ENCODE results near the gene MAJIN. TPM values are rescaled to one million over a fixed set of nuclear protein-coding genes. Genes with fewer than 3 reads are reported as not detected.

Gene MAJIN
- total RNA-seq, 2 experiments from 2014 or later = not detected

GRCh38 chr11:64900263-64900678 is 71.6 kb downstream of the MAJIN start:
- TF ChIP-seq EZH2phosphoT487 (IDR thresholded peaks at IDR 0.05; ENCODE audit: borderline replicate concordance, low read depth, low read length) = no peak
- no peak for TF ChIP-seq CTCF (conservative IDR thresholded peaks at IDR 0.05; ENCODE audit: low read length)
- BruUV-seq (replicated peaks) = no TSS peak
- H4K20me1 ChIP-seq (ENCODE audit: insufficient read depth, low read length) = no peaks in the 10 kb centered on the region
- no peaks in the 10 kb centered on the region for H3K79me2 ChIP-seq (ENCODE audit: insufficient read depth, low read depth, low read length)
- no peak overlapping the region for H3K27ac ChIP-seq (ENCODE audit: low read depth, low read length, poor library complexity, severe bottlenecking)
- H3K4me2 ChIP-seq (ENCODE audit: low read length) = no peak overlapping the region
- no peaks in the 10 kb centered on the region for H3K9me2 ChIP-seq (ENCODE audit: insufficient read depth, low read length)
- CTCF ChIA-PET (ENCODE audit: unreplicated experiment) = no interaction called here
- H3K9me3 ChIP-seq (ENCODE audit: low read length) = no peaks in the 10 kb centered on the region
- POLR2A ChIA-PET = interaction anchor here (0.6 to 0.7 kb wide), 2 partner anchors 23 to 113 kb away, joined by 3 to 4 read pairs; no protein-coding TSS in a partner anchor
- peaks cover 32% of the 10 kb centered on the region; the same call in 1 of the 2 replicates for H3K36me3 ChIP-seq (ENCODE audit: insufficient read depth, low read length)
- intact Hi-C loops (cut with micrococcal nuclease; ENCODE audit: unreplicated experiment) = no loop called here
- DNase-seq (ENCODE audit: low spot score) = no peak
- peaks cover 7% of the 10 kb centered on the region for H3K4me1 ChIP-seq (ENCODE audit: insufficient read depth, low read length, poor library complexity, severe bottlenecking)
- H2AFZ ChIP-seq (ENCODE audit: low read length) = no peak overlapping the region
- no peak overlapping the region for H3K4me3 ChIP-seq (ENCODE audit: low read depth, low read length, poor library complexity, severe bottlenecking)

- POLR2A ChIA-PET = no interaction called here
Observed at GRCh38 chr11:64898541-64898940, 73.4 kb downstream of the MAJIN start.

More at GRCh38 chr11:64898541-64898940, 73.4 kb downstream of the MAJIN start:
- no peaks in the 10 kb centered on the region for H4K20me1 ChIP-seq (ENCODE audit: insufficient read depth, low read length)
- intact Hi-C loops (cut with micrococcal nuclease; ENCODE audit: unreplicated experiment) = no loop called here
- H3K9me3 ChIP-seq (ENCODE audit: low read length) = no peaks in the 10 kb centered on the region
- peaks cover 11% of the 10 kb centered on the region for H3K4me1 ChIP-seq (ENCODE audit: insufficient read depth, low read length, poor library complexity, severe bottlenecking)
- BruUV-seq (replicated peaks) = no TSS peak
- no peak overlapping the region for H3K4me2 ChIP-seq (ENCODE audit: low read length)
- no peak overlapping the region for H3K4me3 ChIP-seq (ENCODE audit: low read depth, low read length, poor library complexity, severe bottlenecking)
- no peak overlapping the region for H3K27ac ChIP-seq (ENCODE audit: low read depth, low read length, poor library complexity, severe bottlenecking)
- TF ChIP-seq CTCF (conservative IDR thresholded peaks at IDR 0.05; ENCODE audit: low read length) (no peak), EZH2phosphoT487 (IDR thresholded peaks at IDR 0.05; ENCODE audit: borderline replicate concordance, low read depth, low read length) (no peak)
- no peaks in the 10 kb centered on the region for H3K79me2 ChIP-seq (ENCODE audit: insufficient read depth, low read depth, low read length)
- peaks cover 25% of the 10 kb centered on the region; the same call in 1 of the 2 replicates for H3K36me3 ChIP-seq (ENCODE audit: insufficient read depth, low read length)
- no peak for DNase-seq (ENCODE audit: low spot score)
- CTCF ChIA-PET (ENCODE audit: unreplicated experiment) = no interaction called here
- no peak overlapping the region for H2AFZ ChIP-seq (ENCODE audit: low read length)
- no peaks in the 10 kb centered on the region for H3K9me2 ChIP-seq (ENCODE audit: insufficient read depth, low read length)
